Fibroblast of peridontal ligament (primary cell): ENCODE data around the gene LHX5.

ENCODE experiments used
- DNase-seq: peaks from one replicate; pipeline ENCODE4 v3.0.0-alpha.2; 2010; ENCODE audit errors: extremely low read depth

The LHX5 gene

GRCh38 chr12:113477842-113478215, 6.2 kb upstream of the LHX5 start:
- no peak for DNase-seq

- DNase-seq: no peak
Observed at GRCh38 chr12:113477171-113477841, 5.6 kb upstream of the LHX5 start.

GRCh38 chr12:113476176-113476986, 4.7 kb upstream of the LHX5 start:
- no peak for DNase-seq

- DNase-seq: no peak
Observed at GRCh38 chr12:113475451-113476175, 3.9 kb upstream of the LHX5 start.

GRCh38 chr12:113474635-113475436, 3.2 kb upstream of the LHX5 start:
- DNase-seq: no peak

GRCh38 chr12:113473942-113474341, 2.3 kb upstream of the LHX5 start:
- no peak for DNase-seq

GRCh38 chr12:113473400-113473799, 1.7 kb upstream of the LHX5 start:
- no peak for DNase-seq

GRCh38 chr12:113472191-113473121, 785 bp upstream of the LHX5 start:
- no peak for DNase-seq

- DNase-seq: no peak
Observed at GRCh38 chr12:113470871-113471618, 626 bp downstream of the LHX5 start.

- DNase-seq: no peak
Observed at GRCh38 chr12:113469949-113470743, 1.5 kb downstream of the LHX5 start.

GRCh38 chr12:113469224-113469948, 2.3 kb downstream of the LHX5 start:
- no peak for DNase-seq

GRCh38 chr12:113468365-113469223, 3.1 kb downstream of the LHX5 start:
- DNase-seq: no peak

- DNase-seq: no peak
Observed at GRCh38 chr12:113467502-113468364, 3.9 kb downstream of the LHX5 start.

- DNase-seq: no peak
Observed at GRCh38 chr12:113467142-113467501, 4.5 kb downstream of the LHX5 start.

GRCh38 chr12:113466454-113467141, 5.1 kb downstream of the LHX5 start:
- no peak for DNase-seq
